Heart left ventricle (tissue), 16 donors: ENCODE measurements around the gene CAMK2D. TPM values are rescaled to one million over a fixed set of nuclear protein-coding genes. Genes with fewer than 3 reads are reported as not detected.
A peak's percentile ranks its signal among the peaks of the same experiment; 100 is the strongest.

Experiments used
- ATAC-seq, 4 donors: fragments of 200-7000 bp; cut with Tn5 transposase; one replicate each; pipeline ENCODE4 v1.9.1; 2020 to 2022; ENCODE audit warnings: moderate library complexity in 4 of 4, mild to moderate bottlenecking in 3 of 4, moderate number of reproducible peaks in 1 of 4
- DNase-seq, 5 donors: peaks; one replicate each; pipeline ENCODE4 v3.0.0-alpha.2; 2020
- H3K27ac ChIP-seq, 12 donors: fragments of 200-600 bp; sonication (generic) in 4 of 12; one replicate each; pipeline versions ENCODE4 v1.5.0 to v1.8.0; 2016 to 2022; ENCODE audit warnings: mild to moderate bottlenecking in 2 of 12
- H3K27me3 ChIP-seq, 9 donors: fragments of 200-600 bp; sonication (generic) in 2 of 9; one replicate each; pipeline versions ENCODE4 v1.5.1 to v1.8.0; 2016 to 2022; ENCODE audit warnings: mild to moderate bottlenecking in 3 of 9
- H3K36me3 ChIP-seq, 9 donors: fragments of 200-600 bp; sonication (generic) in 2 of 9; one replicate each; pipeline versions ENCODE4 v1.5.0 to v1.8.0; 2018 to 2022; ENCODE audit warnings: mild to moderate bottlenecking in 2 of 9
- H3K4me1 ChIP-seq, 12 donors: fragments of 200-600 bp; sonication (generic) in 4 of 12; one replicate each; pipeline versions ENCODE4 v1.5.0 to v1.8.0; 2016 to 2022; ENCODE audit warnings: mild to moderate bottlenecking in 3 of 12
- H3K4me3 ChIP-seq, 12 donors: fragments of 200-600 bp; sonication (generic) in 4 of 12; one replicate each; pipeline versions ENCODE4 v1.5.0 to v1.8.0; 2017 to 2022; ENCODE audit warnings: mild to moderate bottlenecking in 9 of 12, moderate library complexity in 4 of 12
- H3K9me3 ChIP-seq, 12 donors: fragments of 200-600 bp; sonication (generic) in 4 of 12; one replicate each; pipeline versions ENCODE4 v1.5.0 to v1.8.0; 2016 to 2022; ENCODE audit warnings: mild to moderate bottlenecking in 1 of 12
- POLR2A ChIP-seq, 2 donors: fragments of 450-650 bp; IDR thresholded peaks; one replicate each; pipeline ENCODE4 v1.6.1; 2017; ENCODE audit warnings: antibody characterized with exemption in 2 of 2, mild to moderate bottlenecking in 2 of 2, moderate library complexity in 2 of 2
- WGBS, 4 donors: extraction: QIAGEN DNeasy Blood & Tissue Kit in 2 of 4; methylation state at CpG; one replicate each; pipeline versions ENCODE4 v1.1.5 to v1.1.7; 2013 to 2018; 5-methylcytosine and 5-hydroxymethylcytosine counted together
- intact Hi-C, 10 donors: fragments of 100-400 bp; cut with DNase I; formaldehyde crosslinking; loops; one replicate each; pipeline versions ENCODE4 v1.11.1 to v1.14.2; 2022
- polyA plus RNA-seq, 2 donors: library from polyadenylated mRNA; stranded (reverse); fragments of 200-250 nt; gene quantifications; one replicate each; pipeline ENCODE4 v1.2.3, GENCODE V29; 2013
- total RNA-seq, 9 donors: library from RNA; depleted of rRNA in 2 of 9; stranded (reverse); fragments of >200 nt in 2 of 9; fragmentation: NEBNext Ultra II Directional in 3 of 9; extraction: Animal tissue kit (Norgen Biotek cat#: 25700) in 3 of 9; gene quantifications; one replicate each; pipeline versions ENCODE4 v1.1.0 to v1.2.4, GENCODE V29; 2016 to 2023
- TF ChIP-seq, protein P1 (sequence below), 12 donors: fragments of 200-600 bp; sonication (generic) in 4 of 12; IDR thresholded peaks; one replicate each; pipeline versions ENCODE4 v1.5.0 to v1.8.0; 2018 to 2022; ENCODE audit warnings: antibody characterized with exemption in 12 of 12, mild to moderate bottlenecking in 5 of 12
- donor health status: ischemic (EF 13 %, LVEDD 7.1; RV severe dilation, severe dysfunction).
- donor health status: healthy with polysubstance abuse.
- donor health status: DM: no; HTN: yes; CAD: no.
- donor health status: DM: no; HTN: no; CAD: no.
- donor health status: ischemic (EF 25% LVEDD 6.9; RV normal size, moderate dysfunction).
- donor health status: ischemic (EF 25% LVEDD 5.7; RV mildly dilated, moderate dysfunction).
- donor health status: healthy.
- donor health status: DM: yes; HTN: yes; CAD: no.
- donor health status: ischemic (EF 35%, LVEDD 5.7; RV mildly dilated, moderate dysfunction).
- donor health status: nonischemic (EF 11% LVEDD 7.7; RV severe dilation, severe dysfunction).
- donor health status: DM: yes; HTN: yes; CAD: no.
- donor health status: PGD.
- donor health status: ischemic (EF 29% LVEDD 5.4; RV normal size, mild dysfunction).
- donor health status: nonischemic (EF 23%, LVEDD 6.1; RV moderate dilation, normal function).

CAMK2D gene
- total and polyA plus RNA-seq, 11 donors = 40.9 to 294 (median 215) TPM

DNA sequence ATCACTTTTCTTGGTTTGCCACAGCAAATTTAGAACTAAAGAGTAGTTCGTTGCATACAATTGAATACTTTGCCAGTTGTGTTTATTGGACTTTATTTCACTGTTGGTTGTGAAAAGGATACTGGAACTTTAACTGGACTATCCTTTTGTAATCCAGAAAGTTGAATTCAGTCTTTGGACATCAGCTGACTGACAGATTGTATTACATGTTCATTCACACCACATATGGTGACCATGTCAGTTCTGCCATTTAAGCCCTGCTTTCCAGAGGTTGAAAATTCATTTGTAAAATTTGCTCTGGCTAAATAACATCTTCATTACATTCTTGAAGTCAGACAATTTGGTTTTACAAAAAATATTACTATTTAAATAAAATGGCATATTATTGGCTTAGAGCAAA, 251.7 kb downstream of the CAMK2D start:
- DNase-seq (no peak), ATAC-seq (no peak)
- TF ChIP-seq, protein P1, sequence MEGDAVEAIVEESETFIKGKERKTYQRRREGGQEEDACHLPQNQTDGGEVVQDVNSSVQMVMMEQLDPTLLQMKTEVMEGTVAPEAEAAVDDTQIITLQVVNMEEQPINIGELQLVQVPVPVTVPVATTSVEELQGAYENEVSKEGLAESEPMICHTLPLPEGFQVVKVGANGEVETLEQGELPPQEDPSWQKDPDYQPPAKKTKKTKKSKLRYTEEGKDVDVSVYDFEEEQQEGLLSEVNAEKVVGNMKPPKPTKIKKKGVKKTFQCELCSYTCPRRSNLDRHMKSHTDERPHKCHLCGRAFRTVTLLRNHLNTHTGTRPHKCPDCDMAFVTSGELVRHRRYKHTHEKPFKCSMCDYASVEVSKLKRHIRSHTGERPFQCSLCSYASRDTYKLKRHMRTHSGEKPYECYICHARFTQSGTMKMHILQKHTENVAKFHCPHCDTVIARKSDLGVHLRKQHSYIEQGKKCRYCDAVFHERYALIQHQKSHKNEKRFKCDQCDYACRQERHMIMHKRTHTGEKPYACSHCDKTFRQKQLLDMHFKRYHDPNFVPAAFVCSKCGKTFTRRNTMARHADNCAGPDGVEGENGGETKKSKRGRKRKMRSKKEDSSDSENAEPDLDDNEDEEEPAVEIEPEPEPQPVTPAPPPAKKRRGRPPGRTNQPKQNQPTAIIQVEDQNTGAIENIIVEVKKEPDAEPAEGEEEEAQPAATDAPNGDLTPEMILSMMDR (IDR thresholded peaks at IDR 0.05) = no peak
- TF ChIP-seq POLR2A (IDR thresholded peaks at IDR 0.05) = no peak
- no peak overlapping the region for H3K27ac ChIP-seq
- no peaks in the 10 kb centered on the region for H3K27me3 ChIP-seq
- H3K4me3 ChIP-seq = no peak overlapping the region
- intact Hi-C loops = loop anchor here in 2 of 10 donors (10.0 kb wide), 2 partner anchors 55 to 115 kb away; no protein-coding TSS in a partner anchor
- H3K36me3 ChIP-seq = peaks cover 0 to 81% (median 70%) of the 10 kb centered on the region in 9 donors
- H3K9me3 ChIP-seq = no peaks in the 10 kb centered on the region
- 64 to 71% (median 65%) methylated on average over 1 of the region's 1 CpG for WGBS, 4 donors
- peaks cover 0 to 12% (median 2%) of the 10 kb centered on the region in 12 donors for H3K4me1 ChIP-seq

DNA sequence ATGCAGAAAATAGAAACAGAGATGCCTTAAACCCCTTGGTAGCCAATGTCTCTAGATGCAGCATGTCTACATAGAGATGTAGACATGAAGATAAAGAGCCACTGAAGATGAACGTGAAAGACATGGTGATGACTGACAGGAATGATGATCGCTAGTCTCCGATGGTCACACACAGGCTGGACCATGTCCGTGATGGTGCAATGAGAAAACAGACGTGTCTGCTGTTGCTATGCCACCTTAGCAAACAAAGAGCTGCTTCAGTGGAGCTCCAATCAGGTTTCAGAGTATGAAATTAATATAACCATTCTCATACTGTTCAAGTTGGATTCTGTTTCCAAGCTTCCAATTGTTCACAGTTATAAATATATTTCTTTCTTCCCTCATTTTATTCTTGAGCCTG, 256.5 kb downstream of the CAMK2D start:
- Histone ChIP-seq H3K9me3 (no peaks in the 10 kb centered on the region), H3K36me3 (peaks cover 0 to 53% (median 36%) of the 10 kb centered on the region in 9 donors), H3K27ac (no peak overlapping the region), H3K27me3 (no peaks in the 10 kb centered on the region), H3K4me3 (no peak overlapping the region), H3K4me1 (peaks cover 0 to 16% (median 4%) of the 10 kb centered on the region in 12 donors)
- intact Hi-C loops = loop anchor here in 1 of 10 donors (10.0 kb wide), 1 partner anchor 50 kb away; no protein-coding TSS in a partner anchor
- peak; percentile 50 to 74 (median 60) for ATAC-seq
- 58 to 66% (median 62%) methylated on average over 5 of the region's 5 CpGs for WGBS, 4 donors
- TF ChIP-seq, protein P1 (IDR thresholded peaks at IDR 0.05) = no peak
- TF ChIP-seq POLR2A (IDR thresholded peaks at IDR 0.05) = no peak
- no peak for DNase-seq

DNA sequence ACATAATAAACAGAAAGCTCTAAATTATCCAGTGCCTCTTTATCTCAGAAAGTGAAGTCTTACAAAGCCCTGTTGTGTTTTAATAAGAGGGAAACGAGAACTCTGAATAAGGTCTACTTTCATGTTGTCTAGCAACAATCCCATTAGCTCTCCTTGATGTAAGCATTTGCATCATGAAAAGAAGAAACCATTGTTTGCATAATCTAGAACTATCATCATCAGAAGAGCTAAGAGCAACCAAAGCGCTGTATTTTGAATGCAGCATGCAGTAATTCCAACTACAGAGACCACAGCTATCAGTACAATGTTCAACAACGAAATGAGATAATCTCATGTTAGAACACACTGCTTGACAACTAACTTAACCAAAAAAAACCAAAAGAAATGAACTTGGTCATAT, 257.1 kb downstream of the CAMK2D start:
- intact Hi-C loops = loop anchor here in 1 of 10 donors (10.0 kb wide), 1 partner anchor 50 kb away; no protein-coding TSS in a partner anchor
- no peak for ATAC-seq
- TF ChIP-seq, protein P1 (IDR thresholded peaks at IDR 0.05) = no peak
- no peak for TF ChIP-seq POLR2A (IDR thresholded peaks at IDR 0.05)
- H3K27me3 ChIP-seq = no peaks in the 10 kb centered on the region
- H3K36me3 ChIP-seq = peaks cover 0 to 53% (median 31%) of the 10 kb centered on the region in 9 donors
- no peak for DNase-seq
- 76 to 86% (median 82%) methylated on average over 3 of the region's 3 CpGs for WGBS, 4 donors
- no peak overlapping the region for H3K4me3 ChIP-seq
- peaks cover 0 to 21% (median 4%) of the 10 kb centered on the region in 12 donors for H3K4me1 ChIP-seq
- no peak overlapping the region for H3K27ac ChIP-seq
- H3K9me3 ChIP-seq = no peaks in the 10 kb centered on the region

DNA sequence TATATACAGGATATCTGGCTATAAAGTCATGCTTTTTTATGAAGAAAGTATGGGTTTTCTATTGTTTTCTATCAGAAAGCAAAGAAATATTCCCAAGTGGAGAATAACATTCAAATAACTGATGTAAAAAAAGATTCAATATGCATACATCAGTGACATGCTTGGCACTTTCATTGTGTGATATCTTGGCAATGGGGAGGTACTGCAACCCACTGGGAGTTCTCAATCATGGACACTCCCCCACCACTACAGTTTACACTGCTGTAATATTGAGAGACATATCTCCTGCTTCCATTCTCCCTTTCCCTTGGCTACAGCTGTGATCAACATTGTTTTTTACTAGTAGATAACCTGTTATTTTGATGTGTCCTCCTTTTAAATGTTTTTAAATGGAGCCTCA, 257.8 kb downstream of the CAMK2D start:
- peaks cover 0 to 23% (median 5%) of the 10 kb centered on the region in 12 donors for H3K4me1 ChIP-seq
- TF ChIP-seq, protein P1 (IDR thresholded peaks at IDR 0.05) = no peak
- no peak for TF ChIP-seq POLR2A (IDR thresholded peaks at IDR 0.05)
- no peaks in the 10 kb centered on the region for H3K9me3 ChIP-seq
- peak overlapping the region in 3 of 12 donors; percentile 24 to 44 (median 34) for H3K27ac ChIP-seq
- ATAC-seq (peak in 1 of 4 donors; percentile 36), DNase-seq (no peak)
- no peaks in the 10 kb centered on the region for H3K27me3 ChIP-seq
- peaks cover 0 to 53% (median 23%) of the 10 kb centered on the region in 9 donors for H3K36me3 ChIP-seq
- intact Hi-C loops = loop anchor here in 1 of 10 donors (10.0 kb wide), 1 partner anchor 49 kb away; no protein-coding TSS in a partner anchor
- no peak overlapping the region for H3K4me3 ChIP-seq
